Measurements from ENCODE around the gene CTDNEP1.

CTDNEP1 gene

GRCh38 chr17:7229504-7229903, 22.0 kb downstream of the CTDNEP1 start:
- TF ChIP-seq EZH2phosphoT487 (conservative IDR thresholded peaks at IDR 0.05; ENCODE audit: low read length) (no peak), CTCF (IDR thresholded peaks at IDR 0.05; ENCODE audit: insufficient read depth, low read length, poor library complexity, severe bottlenecking) (no peak)
- Histone ChIP-seq H3K9me2 (replicated peaks; ENCODE audit: insufficient read depth, low read length) (no peaks in the 10 kb centered on the region), H2AFZ (ENCODE audit: low read depth, low read length, severe bottlenecking) (no peak overlapping the region), H3K27ac (ENCODE audit: low read depth, low read length) (no peak overlapping the region), H3K9me3 (ENCODE audit: insufficient read depth, low read length) (no peaks in the 10 kb centered on the region), H4K20me1 (ENCODE audit: low read depth, low read length) (no peaks in the 10 kb centered on the region), H3K36me3 (ENCODE audit: low read length) (no peaks in the 10 kb centered on the region), H3K4me3 (ENCODE audit: insufficient read depth, low read length, poor library complexity, severe bottlenecking) (no peak overlapping the region), H3K9ac (ENCODE audit: low read length) (no peak overlapping the region), H3K4me2 (ENCODE audit: low read depth, low read length, poor library complexity, severe bottlenecking) (no peak overlapping the region), H3F3A (ENCODE audit: insufficient read depth) (no peaks in the 10 kb centered on the region), H3K27me3 (ENCODE audit: low read length) (no peaks in the 10 kb centered on the region), H3K79me2 (ENCODE audit: insufficient read depth, low read length) (peaks cover 41% of the 10 kb centered on the region)

- H3K9ac ChIP-seq (ENCODE audit: low read length) = no peak overlapping the region
- no peaks in the 10 kb centered on the region for H3K9me3 ChIP-seq (ENCODE audit: insufficient read depth, low read length)
- no peaks in the 10 kb centered on the region for H3K36me3 ChIP-seq (ENCODE audit: low read length)
- no peak overlapping the region for H3K4me2 ChIP-seq (ENCODE audit: low read depth, low read length, poor library complexity, severe bottlenecking)
- no peaks in the 10 kb centered on the region for H3K27me3 ChIP-seq (ENCODE audit: low read length)
- no peak overlapping the region for H3K4me3 ChIP-seq (ENCODE audit: insufficient read depth, low read length, poor library complexity, severe bottlenecking)
- TF ChIP-seq EZH2phosphoT487 (conservative IDR thresholded peaks at IDR 0.05; ENCODE audit: low read length) (no peak), CTCF (IDR thresholded peaks at IDR 0.05; ENCODE audit: insufficient read depth, low read length, poor library complexity, severe bottlenecking) (no peak)
- peaks cover 41% of the 10 kb centered on the region for H3K79me2 ChIP-seq (ENCODE audit: insufficient read depth, low read length)
- H3K9me2 ChIP-seq (replicated peaks; ENCODE audit: insufficient read depth, low read length) = no peaks in the 10 kb centered on the region
- no peaks in the 10 kb centered on the region for H4K20me1 ChIP-seq (ENCODE audit: low read depth, low read length)
- no peak overlapping the region for H3K27ac ChIP-seq (ENCODE audit: low read depth, low read length)
- no peak overlapping the region for H2AFZ ChIP-seq (ENCODE audit: low read depth, low read length, severe bottlenecking)
- no peaks in the 10 kb centered on the region for H3F3A ChIP-seq (ENCODE audit: insufficient read depth)
Observed at GRCh38 chr17:7228920-7229319, 22.6 kb downstream of the CTDNEP1 start.

- Histone ChIP-seq H4K20me1 (ENCODE audit: low read depth, low read length) (no peaks in the 10 kb centered on the region), H3K9ac (ENCODE audit: low read length) (no peak overlapping the region), H3K4me3 (ENCODE audit: insufficient read depth, low read length, poor library complexity, severe bottlenecking) (no peak overlapping the region), H3K79me2 (ENCODE audit: insufficient read depth, low read length) (peaks cover 22% of the 10 kb centered on the region), H2AFZ (ENCODE audit: low read depth, low read length, severe bottlenecking) (no peak overlapping the region), H3K27ac (ENCODE audit: low read depth, low read length) (no peak overlapping the region), H3F3A (ENCODE audit: insufficient read depth) (peaks cover 4% of the 10 kb centered on the region; the same call in 1 of the 2 replicates), H3K36me3 (ENCODE audit: low read length) (no peaks in the 10 kb centered on the region), H3K9me2 (replicated peaks; ENCODE audit: insufficient read depth, low read length) (no peaks in the 10 kb centered on the region), H3K27me3 (ENCODE audit: low read length) (no peaks in the 10 kb centered on the region), H3K4me2 (ENCODE audit: low read depth, low read length, poor library complexity, severe bottlenecking) (no peak overlapping the region), H3K9me3 (ENCODE audit: insufficient read depth, low read length) (no peaks in the 10 kb centered on the region)
- no peak for TF ChIP-seq CTCF (IDR thresholded peaks at IDR 0.05; ENCODE audit: insufficient read depth, low read length, poor library complexity, severe bottlenecking)
- TF ChIP-seq EZH2phosphoT487 (conservative IDR thresholded peaks at IDR 0.05; ENCODE audit: low read length) = no peak
Observed at GRCh38 chr17:7226721-7227710, 24.5 kb downstream of the CTDNEP1 start.
